ENCODE measurements around the gene PRKACA. TPM values are rescaled to one million over a fixed set of nuclear protein-coding genes. Genes with fewer than 3 reads are reported as not detected.
A peak's percentile ranks its signal among the peaks of the same experiment; 100 is the strongest.
"Not testable (repeated sequence)": the region's sequence is repeated elsewhere in the genome, so short reads cannot be mapped to it uniquely, and the experiment has no call there.

Gene PRKACA
- total and polyA plus RNA-seq, 10 of the 15 experiments (the other 5 are each of a cell fraction or from before 2014, with no cell fraction given): 0.53 to 68.5 (median 11.2) TPM

GRCh38 chr19:14047866-14048265, 69.7 kb downstream of the PRKACA start:
- H3K27me3 ChIP-seq (replicated peaks in 1 of 2; ENCODE audit: control insufficient read depth in 2 of 2, insufficient read depth in 2 of 2, low read length in 1 of 2); H3K4me1 ChIP-seq (ENCODE audit: control insufficient read depth, insufficient read depth, low read length); H3K9me3 ChIP-seq (replicated peaks; ENCODE audit: control insufficient read depth, insufficient read depth, low read length); H2AFZ ChIP-seq (ENCODE audit: control insufficient read depth, low read depth, low read length); H4K20me1 ChIP-seq (ENCODE audit: control insufficient read depth, insufficient read depth); DNase-seq (ENCODE audit: low read depth, low spot score); FAIRE-seq; H3K9ac ChIP-seq (ENCODE audit: control insufficient read depth, insufficient read depth, low read length); H3K4me3 ChIP-seq; intact Hi-C loops (cut with micrococcal nuclease; ENCODE audit: unreplicated experiment); BruUV-seq (replicated peaks); H3K79me2 ChIP-seq (ENCODE audit: control insufficient read depth, insufficient read depth, low read length); H3K4me2 ChIP-seq (ENCODE audit: control insufficient read depth, insufficient read depth); ATAC-seq; H3K27ac ChIP-seq (ENCODE audit: control insufficient read depth, insufficient read depth); in situ Hi-C loops (cut with MboI): not testable (repeated sequence)
- H3K36me3 ChIP-seq (ENCODE audit: control insufficient read depth in 2 of 2, insufficient read depth in 2 of 2, low read length in 1 of 2): peaks cover 18 to 20% of the 10 kb centered on the region in 2 experiments
- RAD21 ChIA-PET (ENCODE audit: unreplicated experiment): interaction anchor here (1.0 to 1.6 kb wide), 6 partner anchors 16 to 167 kb away, joined by 3 to 8 read pairs (median 4); partner anchors contain the start of gene IL27RA
- CTCF ChIA-PET: interaction anchor here (0.9 to 9.2 kb wide), 17 partner anchors 11 to 167 kb away, joined by 3 to 81 read pairs (median 4); partner anchors contain the start of genes BRME1, CC2D1A, DCAF15 and IL27RA
- SMC1A ChIA-PET (ENCODE audit: uncharacterized antibody, unreplicated experiment): interaction anchor here (1.0 to 2.3 kb wide), 4 partner anchors 12 to 167 kb away, joined by 4 to 8 read pairs (median 4); partner anchors contain the start of gene IL27RA
- WGBS (ENCODE audit: insufficient coverage, insufficient replicate concordance, low lambda C conversion rate, missing lambda C conversion rate): 99% methylated on average over 10 of the region's 10 CpGs
- POLR2A ChIA-PET: interaction anchor here (0.6 to 1.1 kb wide), 2 partner anchors 24 to 140 kb away, joined by 3 to 5 read pairs; partner anchors contain the start of gene MISP3

- SMC1A ChIA-PET (ENCODE audit: uncharacterized antibody, unreplicated experiment): interaction anchor here (0.7 to 1.9 kb wide), 11 partner anchors 10 to 162 kb away, joined by 3 to 7 read pairs (median 3); no protein-coding TSS in a partner anchor
- H4K20me1 ChIP-seq (ENCODE audit: control insufficient read depth, insufficient read depth); H3K9ac ChIP-seq (ENCODE audit: control insufficient read depth, insufficient read depth, low read length); in situ Hi-C loops (cut with MboI); H3K4me2 ChIP-seq (ENCODE audit: control insufficient read depth, insufficient read depth); H3K9me3 ChIP-seq (replicated peaks; ENCODE audit: control insufficient read depth, insufficient read depth, low read length); DNase-seq (ENCODE audit: low read depth, low spot score); H3K4me3 ChIP-seq; H3K27me3 ChIP-seq (replicated peaks in 1 of 2; ENCODE audit: control insufficient read depth in 2 of 2, insufficient read depth in 2 of 2, low read length in 1 of 2); H3K27ac ChIP-seq (ENCODE audit: control insufficient read depth, insufficient read depth); H3K79me2 ChIP-seq (ENCODE audit: control insufficient read depth, insufficient read depth, low read length); BruUV-seq (replicated peaks); H2AFZ ChIP-seq (ENCODE audit: control insufficient read depth, low read depth, low read length): not testable (repeated sequence)
- RAD21 ChIA-PET (ENCODE audit: unreplicated experiment): interaction anchor here (0.7 to 3.9 kb wide), 11 partner anchors 11 to 171 kb away, joined by 3 to 30 read pairs (median 4); partner anchors contain the start of genes DCAF15 and IL27RA
- ATAC-seq (peak; percentile 83), FAIRE-seq (peak; percentile 88)
- H3K4me1 ChIP-seq (ENCODE audit: control insufficient read depth, insufficient read depth, low read length): peaks cover 15% of the 10 kb centered on the region
- intact Hi-C loops (cut with micrococcal nuclease; ENCODE audit: unreplicated experiment): loop anchor here (1.0 kb wide), 1 partner anchor 163 kb away; no protein-coding TSS in a partner anchor
- POLR2A ChIA-PET: interaction anchor here (0.6 to 1.0 kb wide), 3 partner anchors 41 to 162 kb away, joined by 3 to 6 read pairs (median 3); partner anchors contain the start of gene PODNL1
- 45% methylated on average over 19 of the region's 19 CpGs for WGBS (ENCODE audit: insufficient coverage, insufficient replicate concordance, low lambda C conversion rate, missing lambda C conversion rate)
- CTCF ChIA-PET: interaction anchor here (0.6 to 9.2 kb wide), 27 partner anchors 10 to 1943 kb away, joined by 3 to 81 read pairs (median 7); partner anchors contain the start of genes ASF1B, DCAF15, IL27RA and MISP3
- H3K36me3 ChIP-seq (ENCODE audit: control insufficient read depth in 2 of 2, insufficient read depth in 2 of 2, low read length in 1 of 2): peaks cover 11 to 16% of the 10 kb centered on the region in 2 experiments
- TF ChIP-seq FOXK2 (IDR thresholded peaks at IDR 0.05) (peak; percentile 64; the same call in 1 of the 2 replicates), ATF7 (IDR thresholded peaks at IDR 0.05; ENCODE audit: low read depth) (peak; percentile 69), RAD21 (IDR thresholded peaks at IDR 0.05; ENCODE audit: insufficient read depth, low read depth, low read length) (peak; percentile 58), IKZF1 (conservative IDR thresholded peaks at IDR 0.05) (peak; percentile 21; the same call in 1 of the 2 replicates), BHLHE40 (IDR thresholded peaks at IDR 0.05; ENCODE audit: borderline replicate concordance in 1 of 2, low read depth in 2 of 2, low read length in 1 of 2) (peak in 1 of 2 experiments; percentile 72; a peak in 2 of 4 replicates), RUNX3 (IDR thresholded peaks at IDR 0.05; ENCODE audit: low read length) (0 out of 2 replicates have a peak, but pooled peaks have one; percentile 13), SMC3 (IDR thresholded peaks at IDR 0.05; ENCODE audit: borderline replicate concordance, low read length) (peak; percentile 48; the same call in 1 of the 2 replicates), YY1 (IDR thresholded peaks at IDR 0.05; ENCODE audit: low read depth, low read length) (0 out of 2 replicates have a peak, but pooled peaks have one; percentile 38), NBN (IDR thresholded peaks at IDR 0.05) (peak; percentile 31; the same call in 1 of the 2 replicates)
- TF ChIP-seq, protein P1, sequence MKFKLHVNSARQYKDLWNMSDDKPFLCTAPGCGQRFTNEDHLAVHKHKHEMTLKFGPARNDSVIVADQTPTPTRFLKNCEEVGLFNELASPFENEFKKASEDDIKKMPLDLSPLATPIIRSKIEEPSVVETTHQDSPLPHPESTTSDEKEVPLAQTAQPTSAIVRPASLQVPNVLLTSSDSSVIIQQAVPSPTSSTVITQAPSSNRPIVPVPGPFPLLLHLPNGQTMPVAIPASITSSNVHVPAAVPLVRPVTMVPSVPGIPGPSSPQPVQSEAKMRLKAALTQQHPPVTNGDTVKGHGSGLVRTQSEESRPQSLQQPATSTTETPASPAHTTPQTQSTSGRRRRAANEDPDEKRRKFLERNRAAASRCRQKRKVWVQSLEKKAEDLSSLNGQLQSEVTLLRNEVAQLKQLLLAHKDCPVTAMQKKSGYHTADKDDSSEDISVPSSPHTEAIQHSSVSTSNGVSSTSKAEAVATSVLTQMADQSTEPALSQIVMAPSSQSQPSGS (IDR thresholded peaks at IDR 0.05; ENCODE audit: low read length): 0 out of 2 replicates have a peak, but pooled peaks have one; percentile 22
Observed at GRCh38 chr19:14042659-14043608, 74.6 kb downstream of the PRKACA start.

All from GM12878 (cell line).